Tibial artery (tissue), 4 donors: ENCODE results near the gene CST6.
A peak's percentile ranks its signal among the peaks of the same experiment; 100 is the strongest.

Experiments
- DNase-seq, 2 donors: peaks; one replicate each; pipeline ENCODE4 v3.0.0-alpha.2; 2019
- H3K27ac ChIP-seq, 2 donors: fragments of 200-600 bp; sonication (generic) in 1 of 2; 1 replicate in 1 of 2; 2 replicates in 1 of 2; pipeline ENCODE4 v1.5.1; 2018 to 2019; ENCODE audit warnings: mild to moderate bottlenecking in 1 of 2
- H3K27me3 ChIP-seq, 2 donors: fragments of 200-600 bp; sonication (generic) in 1 of 2; one replicate each; pipeline versions ENCODE4 v1.5.1 to v1.6.0; 2016 to 2019
- H3K36me3 ChIP-seq, 3 donors: fragments of 200-600 bp; sonication (generic) in 2 of 3; one replicate each; pipeline ENCODE4 v1.5.1; 2016 to 2019; ENCODE audit warnings: mild to moderate bottlenecking in 2 of 3
- H3K4me1 ChIP-seq, 4 donors: fragments of 200-600 bp; sonication (generic) in 2 of 4; 1 replicate in 3 of 4; 2 replicates in 1 of 4; pipeline ENCODE4 v1.5.1; 2016 to 2019
- H3K4me3 ChIP-seq, 2 donors: fragments of 200-600 bp; sonication (generic) in 1 of 2; 1 replicate in 1 of 2; 2 replicates in 1 of 2; pipeline ENCODE4 v1.5.1; 2018 to 2019; ENCODE audit warnings: mild to moderate bottlenecking in 2 of 2
- H3K9me3 ChIP-seq, 3 donors: fragments of 200-600 bp; sonication (generic) in 1 of 3; one replicate each; pipeline ENCODE4 v1.5.1; 2016 to 2019
- CTCF ChIP-seq, 2 experiments: fragments of 200-600 bp in 1 of 2; fragments of 450-650 bp in 1 of 2; IDR thresholded peaks; one replicate each; pipeline ENCODE4 v1.5.1; 2017 to 2019; ENCODE audit warnings: antibody characterized with exemption in 2 of 2, mild to moderate bottlenecking in 1 of 2, moderate library complexity in 1 of 2
- intact Hi-C: fragments of 100-400 bp; cut with DNase I; formaldehyde crosslinking; loops from one replicate; pipeline ENCODE4 v1.15.0; 2023; ENCODE audit warnings: low total_unique reads

Gene CST6

GRCh38 chr11:66003291-66003690 lies 8.5 kb upstream of the CST6 start:
- H3K27ac ChIP-seq = peak overlapping the region; percentile 87 to 93
- no peak for DNase-seq

GRCh38 chr11:66004186-66004585 lies 7.6 kb upstream of the CST6 start:
- Histone ChIP-seq H3K4me1 (peaks cover 0 to 33% (median 21%) of the 10 kb centered on the region in 4 donors), H3K9me3 (no peaks in the 10 kb centered on the region), H3K27ac (peak overlapping the region; percentile 1 to 8), H3K4me3 (no peak overlapping the region), H3K27me3 (no peaks in the 10 kb centered on the region), H3K36me3 (peaks cover 18 to 44% (median 26%) of the 10 kb centered on the region in 3 donors)
- no peak for DNase-seq
- intact Hi-C loops = loop anchor here (5.0 kb wide), 1 partner anchor 42 kb away; the partner anchor contains the start of gene SART1
- TF ChIP-seq CTCF (IDR thresholded peaks at IDR 0.05) = no peak

More at GRCh38 chr11:66003291-66003690, 8.5 kb upstream of the CST6 start:
- Histone ChIP-seq H3K4me3 (peak overlapping the region; percentile 83 to 84), H3K9me3 (no peaks in the 10 kb centered on the region), H3K4me1 (peaks cover 0 to 33% (median 21%) of the 10 kb centered on the region in 4 donors), H3K27me3 (no peaks in the 10 kb centered on the region), H3K36me3 (peaks cover 26 to 53% (median 35%) of the 10 kb centered on the region in 3 donors)
- TF ChIP-seq CTCF (IDR thresholded peaks at IDR 0.05) = no peak
- intact Hi-C loops = loop anchor here (5.0 kb wide), 1 partner anchor 41 kb away; the partner anchor contains the start of gene SART1

- H3K27me3 ChIP-seq = no peaks in the 10 kb centered on the region
- H3K4me3 ChIP-seq = no peak overlapping the region
- no peak for TF ChIP-seq CTCF (IDR thresholded peaks at IDR 0.05)
- peaks cover 0 to 20% (median 10%) of the 10 kb centered on the region in 4 donors for H3K4me1 ChIP-seq
- no peak overlapping the region for H3K27ac ChIP-seq
- intact Hi-C loops = no loop called here
- DNase-seq = no peak
- H3K9me3 ChIP-seq = no peaks in the 10 kb centered on the region
- H3K36me3 ChIP-seq = peaks cover 9 to 32% (median 14%) of the 10 kb centered on the region in 3 donors
Observed at GRCh38 chr11:66006134-66006890, 5.5 kb upstream of the CST6 start.

DNA sequence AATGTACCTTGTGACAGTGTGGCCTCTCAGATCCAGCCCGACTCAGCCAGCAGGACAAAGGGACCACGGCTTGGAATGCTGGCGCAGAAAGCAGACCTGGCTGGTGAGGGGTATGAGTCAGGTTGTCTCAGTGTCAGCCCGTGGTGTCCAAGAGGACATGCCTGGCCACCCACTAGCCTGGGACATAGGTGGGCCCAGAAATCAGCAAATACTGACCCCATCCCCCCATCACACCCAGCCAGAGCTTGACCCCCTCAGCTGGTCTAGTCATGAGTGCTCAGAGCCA lies 5.0 kb upstream of the CST6 start:
- Histone ChIP-seq H3K27ac (peak overlapping the region in 1 of 2 donors; percentile 15), H3K4me1 (peaks cover 0 to 23% (median 14%) of the 10 kb centered on the region in 4 donors), H3K36me3 (peaks cover 9 to 32% (median 14%) of the 10 kb centered on the region in 3 donors), H3K27me3 (no peaks in the 10 kb centered on the region), H3K4me3 (no peak overlapping the region), H3K9me3 (no peaks in the 10 kb centered on the region)
- no peak for DNase-seq
- intact Hi-C loops = no loop called here
- no peak for TF ChIP-seq CTCF (IDR thresholded peaks at IDR 0.05)

DNA sequence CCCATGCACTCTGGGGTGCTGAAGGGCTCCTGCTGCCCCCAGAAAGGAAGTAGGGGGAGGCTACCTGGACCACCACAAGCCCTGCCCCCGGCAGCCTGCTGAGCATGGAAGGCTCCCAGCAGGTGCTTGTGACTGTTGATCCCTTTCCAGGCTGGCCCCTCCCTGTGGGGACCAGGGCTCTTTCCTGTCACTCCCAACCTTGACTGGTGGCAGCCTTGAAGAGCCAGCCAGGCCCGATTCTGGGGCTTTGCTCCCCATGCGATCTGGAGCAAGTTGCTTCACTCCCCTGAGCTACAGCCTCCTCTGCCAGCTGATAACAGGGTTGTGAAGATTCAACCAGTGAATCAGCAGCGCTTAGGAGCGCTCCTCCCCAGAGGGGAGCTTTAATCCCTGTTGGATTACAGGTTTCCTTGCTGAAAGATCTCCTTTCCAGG lies 4.6 kb upstream of the CST6 start:
- Histone ChIP-seq H3K9me3 (no peaks in the 10 kb centered on the region), H3K27ac (peak overlapping the region in 1 of 2 donors; percentile 15), H3K4me1 (peaks cover 0 to 27% (median 18%) of the 10 kb centered on the region in 4 donors), H3K27me3 (no peaks in the 10 kb centered on the region), H3K36me3 (peaks cover 9 to 32% (median 14%) of the 10 kb centered on the region in 3 donors), H3K4me3 (no peak overlapping the region)
- no peak for TF ChIP-seq CTCF (IDR thresholded peaks at IDR 0.05)
- intact Hi-C loops = no loop called here
- no peak for DNase-seq
